ENCODE results near the gene C1orf232.

- TF ChIP-seq MAX (IDR thresholded peaks at IDR 0.05) (no peak), CTCF (IDR thresholded peaks at IDR 0.05; ENCODE audit: low read depth, low read length, missing input control) (no peak), GABPA (IDR thresholded peaks at IDR 0.05 in 1 of 2, conservative IDR thresholded peaks at IDR 0.05 in 1 of 2) (no peak), JUND (IDR thresholded peaks at IDR 0.05) (no peak), ATF3 (IDR thresholded peaks at IDR 0.05) (no peak), REST (IDR thresholded peaks at IDR 0.05) (no peak), TAF1 (conservative IDR thresholded peaks at IDR 0.05) (no peak), RAD21 (IDR thresholded peaks at IDR 0.05) (no peak), YY1 (IDR thresholded peaks at IDR 0.05) (no peak), RXRA (IDR thresholded peaks at IDR 0.05) (no peak), SP1 (IDR thresholded peaks at IDR 0.05) (no peak), FOXA1 (IDR thresholded peaks at IDR 0.05) (no peak), ZBTB33 (IDR thresholded peaks at IDR 0.05) (no peak)
Measured at GRCh38 chr1:26171084-26172072, 2.6 kb upstream of the C1orf232 start, which contains the start of gene ZNF593OS.

All from liver (tissue), 3 donors.